T47D (cell line): ENCODE measurements around the gene RGS7.

Experiments used
- DNase-seq, 2 experiments: peaks; one replicate each; pipeline versions ENCODE4 v3.0.0 to v3.0.0-alpha.2; 2011 to 2012; ENCODE audit warnings: low read depth in 1 of 2, low spot score in 1 of 2
- JUND ChIP-seq: IDR thresholded peaks from 2 replicates; pipeline ENCODE4 v1.6.1; 2012; ENCODE audit warnings: low read depth
- in situ Hi-C: cut with HindIII; loops from 2 replicates; pipeline ENCODE4 v1.10.0; 2016; ENCODE audit warnings: low sequenced_read_pairs, low pct_unique_long_range_greater_than_20kb

RGS7 gene

DNA sequence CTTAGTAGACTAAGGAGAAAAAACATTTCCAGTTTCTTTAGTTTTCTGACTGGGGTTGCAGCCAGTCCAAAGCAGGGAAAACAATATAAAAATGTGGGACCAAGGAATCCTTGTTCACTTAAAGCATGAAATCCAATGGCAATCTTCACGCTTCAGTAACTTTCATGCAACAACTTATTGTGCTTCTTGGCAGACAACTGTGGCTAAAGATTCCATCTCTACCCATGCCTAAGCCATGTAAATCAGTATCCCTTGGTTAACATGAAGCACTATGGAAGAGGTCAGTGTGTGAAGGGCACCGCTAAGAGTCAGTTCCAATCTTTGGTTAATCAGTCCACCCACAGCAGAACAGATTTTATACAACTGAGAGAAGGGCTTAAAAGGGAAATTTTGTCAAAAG is 543.3 kb downstream of the RGS7 start:
- in situ Hi-C loops: no loop called here
- TF ChIP-seq JUND: no peak
- no peak for DNase-seq

DNA sequence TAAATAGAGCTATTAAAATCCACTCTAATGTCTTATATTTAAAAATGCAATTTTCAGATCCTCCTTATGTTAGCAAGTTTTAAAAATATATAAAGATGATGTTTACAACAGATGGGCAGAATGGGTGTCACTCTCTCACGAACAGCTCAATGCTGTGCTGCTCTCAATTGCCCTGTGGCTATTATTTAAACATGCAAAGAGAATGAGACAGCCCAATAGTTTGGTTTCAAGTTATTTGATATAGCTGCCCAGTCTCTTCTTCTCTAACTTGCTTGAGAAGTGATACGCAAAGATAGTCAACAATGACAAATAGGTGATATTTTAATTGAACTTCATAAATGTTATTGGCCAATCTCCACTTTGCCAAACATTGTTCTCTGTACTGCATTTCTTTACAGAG is 545.7 kb downstream of the RGS7 start:
- DNase-seq: no peak
- in situ Hi-C loops: no loop called here
- no peak for TF ChIP-seq JUND

DNA sequence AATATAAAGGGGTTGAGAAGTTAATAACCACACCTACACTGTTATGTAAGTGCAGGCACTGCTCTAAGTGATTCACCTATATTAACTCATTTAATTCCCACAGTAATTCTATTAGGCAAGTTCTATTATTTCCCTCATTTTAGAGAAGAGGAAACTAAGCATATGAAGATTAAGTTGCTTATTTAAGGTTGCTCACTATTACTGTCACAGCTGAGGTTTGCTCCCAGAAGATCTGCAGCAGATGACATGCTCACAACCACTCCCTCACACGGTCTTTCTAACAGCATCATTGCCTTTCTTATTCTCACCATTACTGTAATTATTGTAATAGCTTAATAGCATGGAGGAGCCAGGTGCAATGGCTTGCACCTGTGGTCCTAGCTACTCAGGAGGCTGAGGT is 548.6 kb downstream of the RGS7 start:
- TF ChIP-seq JUND: no peak
- in situ Hi-C loops: no loop called here

DNA sequence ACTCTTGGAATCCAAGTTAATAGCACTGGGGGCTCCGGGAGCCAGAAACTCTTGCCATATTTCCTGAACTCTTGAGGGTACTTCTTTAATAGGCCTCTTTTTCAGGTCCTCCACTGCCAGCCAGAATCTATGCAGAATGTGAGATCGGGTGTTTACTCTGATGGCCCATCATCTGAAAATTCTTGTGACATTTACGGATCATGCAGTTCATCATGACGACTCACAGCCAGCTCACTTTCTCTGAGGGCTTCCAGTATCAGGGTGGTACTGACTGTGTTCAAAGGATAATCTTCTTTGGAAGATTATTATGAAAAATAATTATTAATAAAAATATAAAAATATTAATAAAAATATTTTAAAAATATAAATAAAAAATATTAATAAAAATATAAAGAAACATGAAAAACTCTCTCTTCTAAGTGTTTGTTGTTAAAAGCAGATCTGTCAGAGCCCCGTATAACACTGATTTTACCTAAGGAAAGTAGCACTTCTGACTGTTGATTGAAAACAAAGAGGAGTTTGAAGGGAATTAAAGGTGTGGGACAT is 550.7 kb downstream of the RGS7 start:
- in situ Hi-C loops: no loop called here
- no peak for DNase-seq

More for the DNA sequence above, 548.6 kb downstream of the RGS7 start:
- DNase-seq: no peak

DNA sequence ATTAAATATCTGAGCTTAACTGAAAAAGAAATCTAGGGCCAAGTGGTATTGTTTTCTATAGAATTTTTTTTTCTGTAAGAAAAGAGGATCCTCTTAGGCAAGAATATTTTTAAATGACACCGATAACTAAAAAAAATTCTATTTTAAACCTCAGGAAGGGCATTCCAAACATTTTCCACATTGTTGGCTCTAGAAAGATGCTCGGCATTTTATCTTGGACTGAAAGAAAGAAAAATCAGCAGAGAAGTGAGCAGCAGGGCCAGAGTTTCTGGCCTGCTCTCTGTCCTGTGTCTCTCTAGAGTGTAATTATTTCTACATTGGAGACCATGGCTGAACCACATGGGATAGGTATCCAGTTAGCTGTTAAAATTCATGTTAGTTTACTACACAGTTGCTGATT is 552.5 kb downstream of the RGS7 start:
- in situ Hi-C loops: no loop called here
- no peak for DNase-seq
- TF ChIP-seq JUND: no peak

More for the DNA sequence above, 550.7 kb downstream of the RGS7 start:
- no peak for TF ChIP-seq JUND

DNA sequence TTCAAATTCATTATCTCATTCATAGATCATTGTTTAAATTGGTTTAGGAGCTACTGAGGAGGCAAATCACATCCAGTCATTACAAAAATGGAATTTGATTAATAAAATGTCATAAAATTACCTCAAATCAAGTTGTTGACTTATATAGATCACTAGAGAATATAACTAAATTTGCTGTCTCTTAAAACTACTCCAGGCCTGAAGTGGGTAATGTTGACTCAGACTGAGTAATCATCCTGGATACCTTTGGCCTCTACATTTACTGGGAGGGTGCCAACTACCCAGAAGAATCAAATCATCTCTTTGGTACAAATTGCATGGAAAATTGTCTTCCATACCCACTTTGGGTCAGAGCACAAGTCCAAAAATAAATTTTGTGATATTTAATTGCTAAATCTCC is 553.9 kb downstream of the RGS7 start:
- in situ Hi-C loops: no loop called here
- no peak for DNase-seq
- no peak for TF ChIP-seq JUND

DNA sequence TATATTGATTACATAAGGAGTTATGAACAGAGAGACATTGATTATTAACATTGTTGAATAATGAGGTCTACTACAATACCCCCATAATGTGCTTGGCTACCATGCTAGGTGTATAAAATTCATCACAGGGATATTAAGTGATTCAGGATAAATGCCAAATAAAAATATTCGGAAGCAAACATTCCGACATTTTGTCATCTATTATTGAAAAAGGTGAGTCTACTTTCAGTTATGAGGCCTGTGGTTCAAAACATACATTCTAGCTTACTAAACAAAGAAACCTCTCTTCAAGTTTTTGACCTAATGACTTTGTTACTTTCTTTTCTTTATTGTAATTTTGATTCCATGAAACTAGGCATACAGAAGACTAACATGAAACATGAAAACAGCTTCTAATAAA is 554.7 kb downstream of the RGS7 start:
- TF ChIP-seq JUND: no peak
- in situ Hi-C loops: no loop called here
- DNase-seq: no peak

DNA sequence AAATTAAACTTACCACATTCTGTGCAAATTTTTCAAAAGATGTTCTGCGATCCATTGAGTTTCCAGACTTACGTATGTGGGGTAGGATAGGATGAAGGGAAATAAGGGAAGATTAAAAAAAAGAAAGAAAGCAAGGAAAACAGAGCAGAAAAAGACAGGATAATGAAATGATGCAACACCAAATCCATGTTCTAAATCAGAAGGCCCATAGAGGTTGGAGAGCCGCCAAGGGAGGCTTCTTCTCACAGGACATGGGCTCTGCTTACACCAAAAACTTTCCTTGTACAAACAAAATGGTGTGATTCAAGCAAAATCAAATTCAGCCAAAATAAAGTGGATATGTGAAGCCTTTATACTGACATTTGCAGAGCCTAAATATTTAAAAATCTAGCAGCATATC is 555.6 kb downstream of the RGS7 start:
- DNase-seq: no peak
- in situ Hi-C loops: no loop called here
- TF ChIP-seq JUND: no peak

DNA sequence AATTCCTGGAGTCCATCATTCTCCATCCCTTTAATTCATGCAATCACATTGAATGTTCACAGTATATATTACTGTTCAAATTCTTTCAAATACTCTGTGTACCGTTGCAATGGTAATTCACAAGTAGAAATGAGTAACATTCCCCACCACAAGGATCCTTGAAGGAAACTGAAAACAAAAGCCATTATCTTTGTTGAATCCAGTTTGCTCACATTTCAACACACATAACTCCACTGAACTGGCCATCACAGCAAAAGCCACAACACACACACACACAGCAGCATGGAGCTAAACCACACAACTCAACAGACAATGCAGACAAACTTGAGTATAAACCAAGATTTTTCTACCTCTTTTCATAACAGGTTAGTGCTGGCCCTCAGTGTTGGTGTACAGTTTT is 556.7 kb downstream of the RGS7 start:
- no peak for TF ChIP-seq JUND
- in situ Hi-C loops: no loop called here
- DNase-seq: no peak

DNA sequence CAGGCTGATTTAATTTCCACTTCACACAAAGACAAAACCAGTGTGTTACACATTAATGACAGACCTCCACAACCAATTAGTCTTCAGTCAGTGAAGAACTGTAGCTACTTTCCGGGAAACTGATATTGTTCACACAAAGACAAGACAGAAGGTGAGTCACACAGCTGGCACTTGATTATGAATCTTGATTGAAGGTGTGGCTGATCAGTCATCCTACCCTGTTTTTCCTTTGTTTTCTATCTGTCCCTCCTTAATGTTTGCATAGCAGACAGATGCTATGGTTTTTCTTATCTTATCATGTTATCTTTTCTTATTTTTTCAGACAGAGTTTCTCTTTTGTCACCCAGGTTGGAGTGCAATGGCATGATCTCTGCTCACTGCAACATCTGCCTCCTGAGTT is 560.0 kb downstream of the RGS7 start:
- no peak for TF ChIP-seq JUND
- DNase-seq: no peak
- in situ Hi-C loops: no loop called here

DNA sequence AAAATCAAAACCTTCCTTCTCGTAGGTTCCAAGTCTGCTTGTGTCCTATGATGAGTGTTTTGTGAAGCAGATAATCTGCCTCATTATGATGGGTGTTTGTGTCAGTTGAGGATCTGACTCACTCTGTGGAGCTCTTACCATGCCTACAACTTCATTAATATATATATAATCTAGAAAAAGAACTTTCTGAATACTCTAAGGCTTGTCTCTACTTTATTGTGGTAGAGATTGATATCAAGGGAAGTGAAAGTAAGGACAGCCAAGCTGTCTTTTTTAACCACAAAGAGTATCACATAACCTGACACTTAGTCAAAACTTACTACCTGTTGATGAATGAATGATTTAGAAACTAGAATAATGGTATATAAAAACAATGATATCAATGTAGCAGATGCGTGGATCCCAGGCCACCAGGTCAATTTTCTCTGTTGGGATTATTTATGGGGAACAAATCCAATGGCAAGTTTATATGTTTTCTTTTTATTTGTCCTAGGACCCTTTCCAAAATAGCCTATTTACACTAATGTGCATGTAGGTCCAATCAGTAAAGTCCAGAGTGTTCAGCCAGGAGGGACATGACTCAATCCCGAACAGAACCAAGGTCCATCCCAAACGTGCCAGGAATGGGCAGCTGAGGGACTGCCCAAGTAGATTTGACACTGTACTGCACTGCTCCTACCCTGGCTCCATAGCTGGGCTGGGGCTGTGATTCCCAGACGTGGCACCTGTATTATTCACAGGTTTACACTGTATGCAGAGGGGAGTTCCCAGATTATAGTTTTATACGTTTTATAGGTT is 562.8 kb downstream of the RGS7 start:
- in situ Hi-C loops: no loop called here
- no peak for TF ChIP-seq JUND
- no peak for DNase-seq

DNA sequence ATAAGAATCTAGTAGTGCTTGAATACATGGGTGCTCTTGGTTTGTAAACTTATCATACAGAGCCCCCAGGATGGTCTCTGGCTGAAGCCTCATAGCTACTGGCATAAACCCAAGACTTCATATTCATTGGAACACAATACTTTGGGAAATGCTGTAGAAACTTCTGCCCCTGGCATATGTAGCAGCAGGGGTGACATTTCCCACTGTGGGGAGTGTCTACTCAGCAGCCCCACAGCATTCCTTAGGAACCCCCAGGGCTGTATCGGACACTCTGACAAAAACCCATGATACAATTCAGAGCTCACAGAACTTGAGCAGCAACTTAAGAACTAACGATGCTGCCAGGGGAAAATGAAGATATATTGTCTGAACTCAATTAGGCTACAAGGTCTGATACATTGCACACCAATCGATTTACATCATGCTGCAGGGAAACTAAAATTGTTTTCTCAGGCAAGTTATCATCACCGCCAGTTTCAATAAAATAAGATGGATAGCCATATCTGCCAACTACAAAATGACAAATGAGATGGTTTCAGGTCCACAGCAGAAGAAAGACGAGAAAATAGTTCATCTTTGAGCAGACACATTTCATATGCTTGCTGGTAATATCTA is 564.0 kb downstream of the RGS7 start:
- DNase-seq: no peak
- TF ChIP-seq JUND: no peak
- in situ Hi-C loops: no loop called here

DNA sequence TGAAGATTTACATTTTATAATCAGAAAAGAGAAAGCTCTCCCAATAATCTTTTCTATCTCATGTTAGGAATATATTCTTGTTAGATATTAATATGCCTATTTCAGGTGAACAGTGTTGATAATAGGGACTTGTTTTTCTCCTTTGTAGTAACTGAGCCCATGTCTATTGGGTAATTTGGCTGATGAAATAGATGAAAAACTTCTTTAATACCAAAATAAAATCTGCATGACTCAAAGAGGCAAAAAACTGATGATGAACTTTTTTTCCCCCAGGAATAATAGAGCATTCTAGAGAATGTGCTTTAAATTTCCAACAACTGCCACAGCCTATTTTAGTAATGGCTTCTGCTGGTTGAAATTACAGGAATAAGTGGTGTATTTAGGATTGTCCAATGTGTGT is 566.1 kb downstream of the RGS7 start:
- no peak for DNase-seq
- in situ Hi-C loops: no loop called here
- TF ChIP-seq JUND: no peak

DNA sequence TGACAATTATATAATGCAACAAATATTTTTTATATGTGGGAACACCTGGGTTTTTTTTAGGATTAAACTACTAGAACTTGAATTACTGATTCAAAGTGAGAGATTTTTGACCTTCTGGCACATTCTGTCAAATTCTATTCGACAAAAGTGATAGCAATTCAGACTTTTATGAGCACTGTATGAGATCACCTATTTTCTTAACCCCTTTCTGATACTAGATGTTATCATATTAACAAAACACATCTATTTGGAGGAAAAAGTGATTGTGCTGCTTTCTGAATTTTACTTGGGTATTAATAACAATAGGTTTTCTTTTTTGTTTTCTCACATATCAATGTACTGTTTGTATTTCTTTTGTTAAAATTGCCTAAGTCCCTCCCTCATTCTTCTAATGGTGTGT is 570.1 kb downstream of the RGS7 start:
- TF ChIP-seq JUND: no peak
- DNase-seq: no peak
- in situ Hi-C loops: no loop called here
